Mesendoderm (in vitro differentiated cells): ENCODE measurements around the gene C5orf63.
A peak's percentile ranks its signal among the peaks of the same experiment; 100 is the strongest.

ENCODE experiments used
- DNase-seq: peaks from one replicate; pipeline ENCODE4 v3.0.0; 2013
- H2AK5ac ChIP-seq: 2 replicates; pipeline ENCODE4 v1.6.1; 2013; ENCODE audit warnings: low read length, inconsistent platforms
- H2BK120ac ChIP-seq: 2 replicates; pipeline ENCODE4 v1.6.1; 2013; ENCODE audit warnings: low read depth, mild to moderate bottlenecking, low read length, moderate library complexity, mixed read lengths
- H2BK15ac ChIP-seq: replicated peaks from 2 replicates; pipeline ENCODE4 v1.6.1; 2013; ENCODE audit warnings: low read depth, mild to moderate bottlenecking, moderate library complexity
- H2BK5ac ChIP-seq: 2 replicates; pipeline ENCODE4 v1.6.1; 2013; ENCODE audit warnings: low read length, inconsistent platforms
- H3K18ac ChIP-seq: 2 replicates; pipeline ENCODE4 v1.6.1; 2013; ENCODE audit warnings: mild to moderate bottlenecking, low read length, mixed read lengths
- H3K23ac ChIP-seq: one replicate; pipeline ENCODE4 v1.6.1; 2013; ENCODE audit warnings: low read length
- H3K27ac ChIP-seq: 2 replicates; pipeline ENCODE4 v1.5.1; 2013; ENCODE audit warnings: low read depth, mild to moderate bottlenecking, inconsistent platforms, low read length, moderate library complexity
- H3K27me3 ChIP-seq: 2 replicates; pipeline ENCODE4 v1.6.1; 2013; ENCODE audit warnings: low read length, control low read depth, mild to moderate bottlenecking, inconsistent platforms; ENCODE audit not compliant: insufficient read depth, poor library complexity
- H3K36me3 ChIP-seq: 2 replicates; pipeline ENCODE4 v1.6.1; 2013; ENCODE audit warnings: low read length, inconsistent platforms; ENCODE audit not compliant: control insufficient read depth, insufficient read depth
- H3K4ac ChIP-seq: one replicate; pipeline ENCODE4 v1.6.1; 2013; ENCODE audit warnings: low read depth, mild to moderate bottlenecking, low read length, moderate library complexity
- H3K4me1 ChIP-seq: 2 replicates; pipeline ENCODE4 v1.6.1; 2013; ENCODE audit warnings: low read depth, low read length, inconsistent platforms; ENCODE audit not compliant: control insufficient read depth
- H3K4me2 ChIP-seq: 2 replicates; pipeline ENCODE4 v1.6.1; 2013; ENCODE audit warnings: low read length
- H3K4me3 ChIP-seq: 2 replicates; pipeline ENCODE4 v1.5.1; 2013; ENCODE audit warnings: mild to moderate bottlenecking, low read length
- H3K56ac ChIP-seq: one replicate; pipeline ENCODE4 v1.6.1; 2013; ENCODE audit warnings: low read length
- H3K79me1 ChIP-seq: 2 replicates; pipeline ENCODE4 v1.6.1; 2013; ENCODE audit warnings: low read length, inconsistent platforms
- H3K79me2 ChIP-seq: 2 replicates; pipeline ENCODE4 v1.6.1; 2013; ENCODE audit warnings: mild to moderate bottlenecking, low read length; ENCODE audit not compliant: control insufficient read depth, insufficient read depth
- H3K9ac ChIP-seq: 2 replicates; pipeline ENCODE4 v1.6.1; 2013; ENCODE audit warnings: low read length, inconsistent platforms
- H4K5ac ChIP-seq: one replicate; pipeline ENCODE4 v1.6.1; 2013; ENCODE audit warnings: low read length
- H4K8ac ChIP-seq: one replicate; pipeline ENCODE4 v1.6.1; 2013; ENCODE audit warnings: low read depth, mild to moderate bottlenecking, control low read depth, low read length, moderate library complexity
- WGBS: extraction: QIAGEN DNeasy Blood & Tissue Kit; methylation state at CpG from one replicate; pipeline ENCODE4 v1.1.7; 2013; ENCODE audit warnings: low lambda C conversion rate, missing lambda C conversion rate; ENCODE audit not compliant: insufficient coverage; ENCODE audit errors: extremely low coverage; 5-methylcytosine and 5-hydroxymethylcytosine counted together

Gene C5orf63

GRCh38 chr5:127003798-127004495 is 69.4 kb downstream of the C5orf63 start:
- Histone ChIP-seq H3K4me3 (no peak overlapping the region), H3K23ac (no peak overlapping the region), H3K56ac (no peak overlapping the region), H2BK5ac (no peak overlapping the region), H3K4ac (no peak overlapping the region), H3K36me3 (no peaks in the 10 kb centered on the region), H3K9ac (no peak overlapping the region), H3K4me1 (no peaks in the 10 kb centered on the region), H3K4me2 (no peak overlapping the region), H3K27me3 (no peaks in the 10 kb centered on the region), H2BK120ac (no peak overlapping the region), H3K79me2 (no peaks in the 10 kb centered on the region), H4K8ac (no peak overlapping the region), H3K27ac (no peak overlapping the region), H4K5ac (no peak overlapping the region), H3K18ac (no peak overlapping the region), H2AK5ac (no peak overlapping the region), H2BK15ac (no peak overlapping the region), H3K79me1 (no peaks in the 10 kb centered on the region)
- no CpG with 5 or more reads among the region's 7 CpGs for WGBS
- DNase-seq: no peak

GRCh38 chr5:127002390-127002789 is 70.9 kb downstream of the C5orf63 start:
- no peak overlapping the region for H2BK120ac ChIP-seq
- H3K4ac ChIP-seq: peak overlapping the region; percentile 68
- no peak overlapping the region for H3K23ac ChIP-seq
- H2AK5ac ChIP-seq: no peak overlapping the region
- H3K4me3 ChIP-seq: no peak overlapping the region
- peak overlapping the region; percentile 9 for H3K18ac ChIP-seq
- no peaks in the 10 kb centered on the region for H3K36me3 ChIP-seq
- no peak overlapping the region for H2BK5ac ChIP-seq
- no peak overlapping the region for H3K9ac ChIP-seq
- no peaks in the 10 kb centered on the region for H3K79me2 ChIP-seq
- H3K27ac ChIP-seq: no peak overlapping the region
- no peak overlapping the region for H4K5ac ChIP-seq
- DNase-seq: peak; percentile 22
- H3K79me1 ChIP-seq: no peaks in the 10 kb centered on the region
- H4K8ac ChIP-seq: no peak overlapping the region
- H3K4me2 ChIP-seq: no peak overlapping the region
- H3K27me3 ChIP-seq: no peaks in the 10 kb centered on the region
- H2BK15ac ChIP-seq: no peak overlapping the region
- H3K4me1 ChIP-seq: peaks cover 2% of the 10 kb centered on the region
- no peak overlapping the region for H3K56ac ChIP-seq
- WGBS: no CpG with 5 or more reads among the region's 3 CpGs

- Histone ChIP-seq H3K18ac (no peak overlapping the region), H2BK5ac (no peak overlapping the region), H3K4me3 (no peak overlapping the region), H2BK120ac (no peak overlapping the region), H3K79me2 (no peaks in the 10 kb centered on the region), H3K4me1 (peaks cover 2% of the 10 kb centered on the region), H3K4me2 (no peak overlapping the region), H3K56ac (no peak overlapping the region), H3K4ac (no peak overlapping the region), H3K9ac (no peak overlapping the region), H3K27ac (no peak overlapping the region), H3K27me3 (no peaks in the 10 kb centered on the region), H3K23ac (no peak overlapping the region), H4K5ac (no peak overlapping the region), H4K8ac (no peak overlapping the region), H2AK5ac (no peak overlapping the region), H3K79me1 (no peaks in the 10 kb centered on the region), H2BK15ac (no peak overlapping the region), H3K36me3 (no peaks in the 10 kb centered on the region)
- WGBS: no CpG with 5 or more reads among the region's 4 CpGs
- peak; percentile 77 for DNase-seq
Measured at GRCh38 chr5:127001621-127002296, 71.5 kb downstream of the C5orf63 start.
